Neutrophil (primary cell): Measurements from ENCODE around the gene SLC9A9.

Experiments used
- H3K27ac ChIP-seq: fragments of 200-600 bp; sonication (generic); 2 replicates; pipeline ENCODE4 v1.5.1; 2016; ENCODE audit warnings: mild to moderate bottlenecking, moderate library complexity
- H3K27me3 ChIP-seq: fragments of 200-600 bp; sonication (generic); 2 replicates; pipeline ENCODE4 v1.6.0; 2016; ENCODE audit warnings: mild to moderate bottlenecking
- H3K36me3 ChIP-seq: fragments of 200-600 bp; sonication (generic); 2 replicates; pipeline ENCODE4 v1.5.1; 2017
- H3K4me1 ChIP-seq, 2 experiments: fragments of 200-600 bp in 1 of 2; sonication (generic) in 1 of 2; 1 replicate in 1 of 2; 2 replicates in 1 of 2; pipeline versions ENCODE4 v1.5.1 to v1.6.1; 2013 to 2016; ENCODE audit warnings: low read depth in 1 of 2, low read length in 1 of 2, mild to moderate bottlenecking in 1 of 2, moderate library complexity in 1 of 2; ENCODE audit not compliant: control insufficient read depth in 1 of 2, insufficient read depth in 1 of 2
- H3K4me3 ChIP-seq, 2 experiments: fragments of 200-600 bp in 1 of 2; sonication (generic) in 1 of 2; 1 replicate in 1 of 2; 2 replicates in 1 of 2; pipeline ENCODE4 v1.5.1; 2013 to 2016; ENCODE audit warnings: low read depth in 1 of 2, low read length in 1 of 2, mild to moderate bottlenecking in 1 of 2, moderate library complexity in 1 of 2
- H3K9me3 ChIP-seq: fragments of 200-600 bp; sonication (generic); 2 replicates; pipeline ENCODE4 v1.5.1; 2016
- CTCF ChIP-seq: fragments of 200-600 bp; sonication (generic); IDR thresholded peaks from 2 replicates; pipeline ENCODE4 v1.5.1; 2016; ENCODE audit warnings: antibody characterized with exemption

SLC9A9 gene

GRCh38 chr3:143232981-143233380, 615.3 kb downstream of the SLC9A9 start:
- Histone ChIP-seq H3K36me3 (no peaks in the 10 kb centered on the region), H3K4me3 (no peak overlapping the region), H3K27ac (no peak overlapping the region), H3K9me3 (no peaks in the 10 kb centered on the region), H3K4me1 (no peaks in the 10 kb centered on the region), H3K27me3 (no peaks in the 10 kb centered on the region)
- no peak for TF ChIP-seq CTCF

GRCh38 chr3:143228405-143228804, 619.9 kb downstream of the SLC9A9 start:
- no peaks in the 10 kb centered on the region for H3K4me1 ChIP-seq
- H3K4me3 ChIP-seq, result no peak overlapping the region
- no peaks in the 10 kb centered on the region for H3K27me3 ChIP-seq
- no peaks in the 10 kb centered on the region for H3K36me3 ChIP-seq
- no peak for TF ChIP-seq CTCF
- no peak overlapping the region for H3K27ac ChIP-seq
- no peaks in the 10 kb centered on the region for H3K9me3 ChIP-seq

- Histone ChIP-seq H3K27ac (no peak overlapping the region), H3K27me3 (no peaks in the 10 kb centered on the region), H3K4me1 (no peaks in the 10 kb centered on the region), H3K9me3 (no peaks in the 10 kb centered on the region), H3K36me3 (no peaks in the 10 kb centered on the region), H3K4me3 (no peak overlapping the region)
- no peak for TF ChIP-seq CTCF
Observed at GRCh38 chr3:143226678-143227291, 621.5 kb downstream of the SLC9A9 start.

- Histone ChIP-seq H3K27me3 (no peaks in the 10 kb centered on the region), H3K4me3 (no peak overlapping the region), H3K27ac (no peak overlapping the region), H3K4me1 (no peaks in the 10 kb centered on the region), H3K36me3 (no peaks in the 10 kb centered on the region), H3K9me3 (no peaks in the 10 kb centered on the region)
- TF ChIP-seq CTCF, result no peak
Observed at GRCh38 chr3:143224716-143225115, 623.6 kb downstream of the SLC9A9 start.

- no peaks in the 10 kb centered on the region for H3K27me3 ChIP-seq
- no peak overlapping the region for H3K27ac ChIP-seq
- no peaks in the 10 kb centered on the region for H3K36me3 ChIP-seq
- TF ChIP-seq CTCF, result no peak
- H3K4me3 ChIP-seq, result no peak overlapping the region
- no peaks in the 10 kb centered on the region for H3K4me1 ChIP-seq
- no peaks in the 10 kb centered on the region for H3K9me3 ChIP-seq
Observed at GRCh38 chr3:143222981-143223380, 625.3 kb downstream of the SLC9A9 start.

- Histone ChIP-seq H3K36me3 (no peaks in the 10 kb centered on the region), H3K9me3 (no peaks in the 10 kb centered on the region), H3K27me3 (no peaks in the 10 kb centered on the region), H3K4me1 (no peaks in the 10 kb centered on the region), H3K27ac (no peak overlapping the region), H3K4me3 (no peak overlapping the region)
- TF ChIP-seq CTCF, result no peak
Observed at GRCh38 chr3:143222505-143222904, 625.8 kb downstream of the SLC9A9 start.
